Right lobe of liver (tissue), 6 donors: Measurements from ENCODE around the gene CDC42EP4. TPM values are rescaled to one million over a fixed set of nuclear protein-coding genes. Genes with fewer than 3 reads are reported as not detected.

Experiments
- ATAC-seq, 4 donors: fragments of 200-7000 bp; cut with Tn5 transposase; one replicate each; pipeline ENCODE4 v1.9.1; 2020; ENCODE audit warnings: mild to moderate bottlenecking in 4 of 4, moderate library complexity in 4 of 4
- DNase-seq, 3 donors: peaks; one replicate each; pipeline ENCODE4 v3.0.0-alpha.2; 2020
- H3K27ac ChIP-seq, 3 donors: fragments of 200-600 bp; one replicate each; pipeline ENCODE4 v1.8.0; 2022
- H3K27me3 ChIP-seq, 2 donors: fragments of 200-600 bp; one replicate each; pipeline ENCODE4 v1.8.0; 2022
- H3K36me3 ChIP-seq, 4 donors: fragments of 200-600 bp; sonication (generic) in 1 of 4; one replicate each; pipeline versions ENCODE4 v1.5.1 to v1.8.0; 2017 to 2022; ENCODE audit warnings: control low read depth in 1 of 4
- H3K4me1 ChIP-seq, 4 donors: fragments of 200-600 bp; sonication (generic) in 1 of 4; one replicate each; pipeline versions ENCODE4 v1.5.1 to v1.8.0; 2017 to 2022; ENCODE audit warnings: control low read depth in 1 of 4
- H3K4me3 ChIP-seq, 3 donors: fragments of 200-600 bp; one replicate each; pipeline ENCODE4 v1.8.0; 2022
- H3K9me3 ChIP-seq, 4 donors: fragments of 200-600 bp; sonication (generic) in 1 of 4; one replicate each; pipeline versions ENCODE4 v1.5.1 to v1.8.0; 2017 to 2022; ENCODE audit warnings: control low read depth in 1 of 4
- POLR2A ChIP-seq: fragments of 450-650 bp; IDR thresholded peaks from one replicate; pipeline ENCODE4 v1.6.1; 2017; ENCODE audit warnings: antibody characterized with exemption, mild to moderate bottlenecking
- WGBS: methylation state at CpG from one replicate; pipeline ENCODE4 v1.1.6; 2018; ENCODE audit warnings: low coverage, low lambda C conversion rate; ENCODE audit not compliant: insufficient coverage; ENCODE audit errors: missing lambda C conversion rate; 5-methylcytosine and 5-hydroxymethylcytosine counted together
- intact Hi-C, 2 donors: fragments of 100-400 bp; cut with DNase I; formaldehyde crosslinking; loops; one replicate each; pipeline versions ENCODE4 v1.11.2 to v1.14.1; 2022
- total RNA-seq, 6 experiments: library from RNA; depleted of rRNA in 2 of 6; stranded (reverse); fragments of >200 nt in 2 of 6; fragmentation: NEBNext Ultra II Directional in 3 of 6; extraction: Animal tissue kit (Norgen Biotek cat#: 25700) in 3 of 6; gene quantifications; one replicate each; pipeline versions ENCODE4 v1.1.0 to v1.2.4, GENCODE V29; 2016 to 2023
- TF ChIP-seq, protein P1 (sequence below), 4 donors: fragments of 200-600 bp in 3 of 4; fragments of 450-650 bp in 1 of 4; IDR thresholded peaks; one replicate each; pipeline versions ENCODE4 v1.5.1 to v1.8.0; 2016 to 2022; ENCODE audit warnings: antibody characterized with exemption in 4 of 4, mild to moderate bottlenecking in 2 of 4
- donor health status: DM: no; HTN: yes; CAD: no.
- donor health status: DM: no; HTN: no; CAD: no.
- donor health status: DM: no; HTN: no; CAD: no.
- donor health status: DM: no; HTN: yes; CAD: no.
- donor health status: DM: no; HTN: yes; CAD: no.

CDC42EP4 gene
- total RNA-seq, 6 experiments from 2014 or later: 27.5 to 34.9 (median 30.9) TPM

DNA sequence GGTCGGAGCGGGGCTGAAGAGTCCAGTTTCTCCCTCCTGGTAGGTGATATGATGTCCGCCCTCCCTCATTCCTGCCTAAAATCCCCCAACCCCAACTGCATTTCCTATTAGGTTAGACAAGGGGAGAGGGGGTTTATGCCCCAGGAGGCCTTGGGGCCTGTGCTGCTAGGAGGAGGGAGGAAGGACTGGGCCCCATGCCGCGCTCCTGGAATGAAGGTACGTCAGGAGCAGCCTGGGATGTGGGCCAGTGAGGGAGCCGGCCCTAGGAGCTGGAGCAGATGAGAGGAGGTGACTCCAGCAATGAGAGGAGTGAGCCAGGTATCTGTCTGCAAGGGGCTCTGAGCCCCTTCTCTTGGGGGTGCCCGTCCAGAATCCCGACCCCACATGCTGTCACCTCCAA lies 46.9 kb upstream of the CDC42EP4 start:
- 55% methylated on average over 5 of the region's 9 CpGs for WGBS
- ATAC-seq (no peak), DNase-seq (no peak)
- Histone ChIP-seq H3K9me3 (no peaks in the 10 kb centered on the region), H3K36me3 (no peaks in the 10 kb centered on the region), H3K4me1 (no peaks in the 10 kb centered on the region), H3K27ac (no peak overlapping the region), H3K4me3 (no peak overlapping the region), H3K27me3 (no peaks in the 10 kb centered on the region)
- intact Hi-C loops: no loop called here
- no peak for TF ChIP-seq POLR2A
- TF ChIP-seq, protein P1, sequence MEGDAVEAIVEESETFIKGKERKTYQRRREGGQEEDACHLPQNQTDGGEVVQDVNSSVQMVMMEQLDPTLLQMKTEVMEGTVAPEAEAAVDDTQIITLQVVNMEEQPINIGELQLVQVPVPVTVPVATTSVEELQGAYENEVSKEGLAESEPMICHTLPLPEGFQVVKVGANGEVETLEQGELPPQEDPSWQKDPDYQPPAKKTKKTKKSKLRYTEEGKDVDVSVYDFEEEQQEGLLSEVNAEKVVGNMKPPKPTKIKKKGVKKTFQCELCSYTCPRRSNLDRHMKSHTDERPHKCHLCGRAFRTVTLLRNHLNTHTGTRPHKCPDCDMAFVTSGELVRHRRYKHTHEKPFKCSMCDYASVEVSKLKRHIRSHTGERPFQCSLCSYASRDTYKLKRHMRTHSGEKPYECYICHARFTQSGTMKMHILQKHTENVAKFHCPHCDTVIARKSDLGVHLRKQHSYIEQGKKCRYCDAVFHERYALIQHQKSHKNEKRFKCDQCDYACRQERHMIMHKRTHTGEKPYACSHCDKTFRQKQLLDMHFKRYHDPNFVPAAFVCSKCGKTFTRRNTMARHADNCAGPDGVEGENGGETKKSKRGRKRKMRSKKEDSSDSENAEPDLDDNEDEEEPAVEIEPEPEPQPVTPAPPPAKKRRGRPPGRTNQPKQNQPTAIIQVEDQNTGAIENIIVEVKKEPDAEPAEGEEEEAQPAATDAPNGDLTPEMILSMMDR (IDR thresholded peaks at IDR 0.05): no peak

DNA sequence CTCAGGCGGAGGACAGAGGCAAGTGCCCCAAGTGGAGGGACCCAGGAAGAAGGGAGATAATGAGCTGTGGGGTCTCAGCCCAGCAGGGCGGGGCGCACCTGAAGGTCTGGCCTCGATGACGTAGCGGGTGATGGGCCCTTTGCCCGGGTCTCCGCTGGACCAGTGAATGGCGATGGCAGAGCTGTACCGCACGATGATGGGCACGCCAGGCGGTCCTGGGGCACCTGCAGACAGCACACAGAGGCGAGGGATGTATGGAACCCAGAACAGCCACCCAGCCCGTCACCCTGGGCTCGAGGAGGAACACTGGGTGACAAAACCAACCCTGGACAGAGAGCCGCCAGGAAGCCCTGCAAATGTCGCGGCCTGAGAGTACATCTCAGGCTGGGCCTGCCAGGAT lies 46.2 kb upstream of the CDC42EP4 start:
- H3K36me3 ChIP-seq: no peaks in the 10 kb centered on the region
- DNase-seq (no peak), ATAC-seq (no peak)
- no peaks in the 10 kb centered on the region for H3K4me1 ChIP-seq
- TF ChIP-seq POLR2A: no peak
- TF ChIP-seq, protein P1 (IDR thresholded peaks at IDR 0.05): no peak
- H3K4me3 ChIP-seq: no peak overlapping the region
- no peaks in the 10 kb centered on the region for H3K27me3 ChIP-seq
- H3K9me3 ChIP-seq: no peaks in the 10 kb centered on the region
- WGBS: no CpG with 5 or more reads among the region's 19 CpGs
- intact Hi-C loops: no loop called here
- no peak overlapping the region for H3K27ac ChIP-seq

DNA sequence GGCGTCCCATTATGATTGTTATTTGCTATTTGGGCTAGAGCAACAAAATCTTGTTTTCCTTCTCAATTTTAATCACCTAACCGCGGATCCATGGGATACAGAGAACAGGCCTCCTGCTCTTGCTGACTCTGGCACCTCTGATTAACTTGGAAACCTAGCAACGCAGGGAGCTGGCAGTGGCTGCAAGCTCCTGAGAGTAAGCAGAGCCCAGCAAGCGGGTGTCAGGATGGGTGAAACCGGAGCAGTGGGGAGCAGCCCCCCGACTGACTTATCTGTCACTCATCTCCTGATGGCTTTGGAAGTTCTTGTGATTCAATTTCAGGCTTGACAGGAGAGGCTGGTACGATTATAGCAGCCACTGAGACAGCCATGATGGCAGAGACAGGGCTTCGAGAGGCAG lies 45.5 kb upstream of the CDC42EP4 start:
- Histone ChIP-seq H3K9me3 (no peaks in the 10 kb centered on the region), H3K27me3 (no peaks in the 10 kb centered on the region), H3K36me3 (no peaks in the 10 kb centered on the region), H3K4me3 (no peak overlapping the region), H3K4me1 (no peaks in the 10 kb centered on the region), H3K27ac (no peak overlapping the region)
- TF ChIP-seq POLR2A: no peak
- TF ChIP-seq, protein P1 (IDR thresholded peaks at IDR 0.05): no peak
- intact Hi-C loops: no loop called here
- DNase-seq: no peak
- 72% methylated on average over 4 of the region's 9 CpGs for WGBS
- no peak for ATAC-seq

DNA sequence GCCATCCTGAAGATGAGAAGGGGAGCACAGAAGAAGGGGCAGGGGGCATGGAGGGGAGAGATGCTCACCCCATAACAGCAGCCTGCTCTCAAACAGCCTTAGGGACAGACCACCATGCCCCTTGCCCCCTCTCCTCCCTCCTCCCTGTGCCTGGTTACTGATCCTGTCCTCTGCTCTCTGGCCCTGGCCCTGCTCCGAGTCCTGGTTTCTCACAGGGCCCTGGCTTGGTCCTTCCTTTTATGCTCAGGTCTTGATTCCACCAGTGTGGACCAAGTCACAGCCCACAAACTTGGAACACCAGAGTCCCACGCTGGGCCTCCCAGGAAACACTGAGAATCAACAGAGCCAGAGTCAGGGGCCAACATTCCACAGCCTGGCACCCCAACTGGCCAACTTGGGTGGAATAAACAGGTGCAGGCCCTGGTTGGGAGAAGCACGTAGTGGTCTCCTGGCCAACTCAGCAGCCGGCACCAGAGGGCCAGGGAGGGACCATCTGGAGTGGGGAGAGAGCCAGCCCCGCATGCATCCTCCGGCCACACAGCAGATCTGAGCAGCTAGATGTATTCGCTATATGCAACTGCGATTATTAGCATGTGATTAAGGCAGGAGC lies 44.9 kb upstream of the CDC42EP4 start:
- Histone ChIP-seq H3K4me3 (no peak overlapping the region), H3K4me1 (no peaks in the 10 kb centered on the region), H3K27me3 (no peaks in the 10 kb centered on the region), H3K36me3 (no peaks in the 10 kb centered on the region), H3K27ac (no peak overlapping the region), H3K9me3 (no peaks in the 10 kb centered on the region)
- intact Hi-C loops: no loop called here
- WGBS: 40% methylated on average over 1 of the region's 8 CpGs
- no peak for TF ChIP-seq POLR2A
- TF ChIP-seq, protein P1 (IDR thresholded peaks at IDR 0.05): no peak
- ATAC-seq (no peak), DNase-seq (no peak)
